NCI-H146 treated with DMSO at 0.1 percent for 48 hours (cell line): ENCODE data around the gene WDR6.

Experiments used
- DNase-seq: peaks from one replicate; lab custom pipeline; 2025; ENCODE audit not compliant: unreplicated experiment; lab: John Stamatoyannopoulos, UW

WDR6 gene

DNA sequence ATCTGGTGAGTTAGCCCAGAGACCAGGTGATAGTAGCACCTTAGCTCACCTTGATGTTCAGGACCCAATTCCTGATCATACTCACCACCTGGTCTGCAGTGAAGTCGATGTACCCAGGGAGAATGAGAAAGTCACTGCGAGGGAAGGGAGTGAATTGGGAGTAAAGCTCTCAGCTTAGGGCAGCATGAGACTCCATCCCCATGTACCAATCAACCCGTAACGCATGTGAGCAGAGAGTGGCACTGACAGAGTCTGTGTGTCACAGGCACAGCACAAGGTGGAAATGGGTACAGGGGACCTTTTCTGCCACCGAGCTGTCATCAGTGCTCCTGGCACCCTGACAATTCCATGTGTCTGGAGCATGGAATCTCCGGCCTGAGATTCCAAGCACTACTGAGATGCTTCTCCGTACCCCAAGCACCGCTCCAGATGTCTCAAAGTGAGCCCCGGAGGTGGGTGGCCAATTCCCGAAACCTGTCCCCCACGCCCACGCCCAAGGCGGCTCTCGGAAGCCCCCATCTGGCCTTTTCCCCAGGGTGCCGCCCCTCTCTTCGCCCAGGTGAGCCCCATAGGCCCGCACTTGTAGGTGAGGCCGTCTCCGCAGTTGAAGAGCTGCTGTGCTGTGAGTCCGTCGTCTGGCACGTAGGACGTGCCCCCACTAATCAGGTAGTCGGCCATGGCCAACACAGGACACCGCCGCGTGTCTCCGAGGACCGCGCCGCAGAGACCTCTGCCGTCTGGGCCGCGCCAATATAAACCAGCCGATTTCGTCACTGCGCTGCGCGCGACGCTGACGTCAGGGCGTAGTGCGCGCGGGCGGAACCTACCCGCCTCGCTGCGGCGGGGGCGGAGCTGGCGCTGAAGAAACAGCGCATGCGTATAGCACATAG is 21.7 kb downstream of the WDR6 start, which contains the start of gene IMPDH2:
Gene IMPDH2, minus strand, starts transcription at position 726 of the 890 bp plus-strand sequence. Its CDS starts 48 bp downstream, at position 678.
- DNase-seq: peak; percentile 63

GRCh38 chr3:49029563-49029884 is 22.3 kb downstream of the WDR6 start:
- no peak for DNase-seq

- no peak for DNase-seq
Observed at GRCh38 chr3:49030321-49030720, 23.1 kb downstream of the WDR6 start.

DNA sequence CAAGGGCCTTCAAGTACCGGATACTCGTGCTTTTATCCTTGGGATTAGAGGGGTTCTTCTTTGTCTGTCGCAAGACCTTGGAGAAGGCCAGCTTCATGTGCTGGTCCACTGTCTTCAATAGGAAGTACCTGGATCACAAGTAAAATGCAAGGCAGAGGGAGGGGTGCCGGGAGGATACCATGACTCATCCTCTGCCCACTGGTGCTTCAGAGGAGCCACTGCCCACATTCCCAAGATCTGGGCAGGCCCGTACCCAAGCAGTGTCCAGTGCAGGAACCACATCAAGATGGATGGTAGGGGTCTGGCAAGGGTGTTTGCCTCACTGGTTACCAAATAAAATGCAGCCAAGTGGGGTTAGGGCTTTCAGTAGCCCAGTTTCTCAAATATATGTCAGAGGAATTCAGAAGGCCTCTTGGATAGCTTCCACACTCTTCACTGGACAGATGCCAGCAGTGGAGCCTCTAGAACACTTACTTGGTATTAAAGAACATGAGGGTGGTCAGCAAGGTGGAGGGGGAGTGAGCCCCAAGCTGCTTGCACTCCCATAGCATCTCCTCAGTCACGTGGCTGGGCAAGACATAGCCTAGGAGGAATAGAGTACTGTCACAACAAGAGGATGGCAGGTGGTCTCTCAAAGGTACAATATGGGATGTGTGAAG is 25.6 kb downstream of the WDR6 start:
- no peak for DNase-seq

DNA sequence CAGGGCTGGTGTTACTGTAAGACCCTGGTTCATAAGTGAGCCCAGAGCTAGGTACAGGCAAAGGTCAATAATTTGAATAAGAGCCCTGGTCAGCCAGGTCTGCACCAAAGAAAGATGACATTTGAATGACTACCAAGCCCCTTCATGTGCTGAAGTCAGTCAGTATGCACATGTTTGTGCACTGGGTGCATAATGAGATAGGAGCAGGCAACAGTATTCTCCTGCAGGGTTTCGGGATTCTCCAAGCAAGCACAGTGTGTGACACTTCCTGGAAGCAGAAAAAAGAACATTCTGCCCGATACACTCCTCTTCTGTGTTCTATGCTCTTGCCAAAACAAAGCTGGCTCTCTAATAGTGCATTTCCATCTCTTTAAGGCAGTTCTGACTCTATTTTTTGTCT is 27.5 kb downstream of the WDR6 start:
- no peak for DNase-seq

DNA sequence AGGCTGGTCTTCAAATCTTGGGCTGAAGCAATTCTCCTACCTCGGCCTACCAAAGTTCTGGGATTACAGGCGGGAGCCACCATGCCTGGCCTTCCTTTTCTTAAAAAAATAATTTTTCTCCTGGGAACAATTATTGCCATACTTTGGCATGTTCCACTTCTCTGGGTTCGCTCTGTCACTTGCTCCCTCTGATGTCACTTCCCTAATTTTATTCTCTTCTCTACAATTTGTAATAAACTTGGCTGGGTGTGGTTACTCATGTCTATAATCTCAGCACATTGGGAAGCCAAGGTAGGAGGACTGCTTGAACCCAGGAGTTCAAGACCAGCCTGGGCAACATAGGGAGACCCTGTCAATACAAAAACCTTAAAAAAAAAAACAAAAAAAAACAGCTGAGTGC is 28.1 kb downstream of the WDR6 start:
- no peak for DNase-seq

DNA sequence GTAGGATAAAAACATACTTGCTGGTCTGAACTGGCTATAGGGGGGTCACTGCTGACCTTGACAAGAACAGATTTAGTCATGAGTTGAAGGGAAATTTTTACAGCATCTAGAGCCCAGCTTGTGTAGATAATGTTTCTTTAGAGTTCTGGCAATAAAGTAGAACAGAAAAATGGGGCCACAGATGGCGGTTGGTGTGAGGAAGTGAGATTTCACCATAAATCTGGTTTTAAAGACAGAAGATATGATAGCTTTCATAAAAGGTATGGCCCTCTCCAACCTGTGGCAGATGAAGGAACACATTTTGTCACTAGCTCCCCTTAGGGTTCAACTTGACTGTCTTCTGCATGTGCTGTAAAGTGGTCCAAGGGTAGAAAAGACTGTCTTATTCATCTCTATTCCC is 46.4 kb downstream of the WDR6 start:
- DNase-seq: no peak

DNA sequence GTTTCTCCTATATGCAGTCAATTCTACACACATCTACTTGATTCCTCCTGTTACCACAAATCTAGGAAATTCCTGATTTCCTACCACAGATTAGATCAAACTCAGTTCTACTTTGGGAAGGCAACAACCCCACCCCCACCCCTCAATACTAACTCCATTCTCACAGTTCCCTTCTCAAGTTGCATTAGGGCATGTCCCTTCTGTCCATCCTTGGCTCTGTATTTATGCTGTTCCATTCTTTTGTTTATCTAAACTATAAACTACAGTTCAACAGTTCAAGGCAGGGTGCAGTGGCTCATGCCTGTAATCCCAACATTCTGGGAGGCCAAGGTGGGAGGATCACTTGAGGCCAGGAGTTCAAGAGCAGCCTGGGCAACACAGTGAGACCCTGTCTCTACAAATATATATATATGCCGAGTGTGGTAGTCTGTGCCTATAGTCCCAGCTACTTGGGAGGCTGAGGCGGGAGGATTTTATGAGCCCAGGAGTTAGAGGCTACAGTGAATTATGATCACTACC is 47.2 kb downstream of the WDR6 start:
- DNase-seq: no peak

- DNase-seq: no peak
Observed at GRCh38 chr3:49057268-49057667, 50.1 kb downstream of the WDR6 start.

- DNase-seq: no peak
Observed at GRCh38 chr3:49058011-49058410, 50.8 kb downstream of the WDR6 start.
